Astrocyte (in vitro differentiated cells and primary cell): ENCODE results near the gene OR6C2.

Experiments used
- EZH2 ChIP-seq: IDR thresholded peaks from 2 replicates; pipeline ENCODE4 v1.6.1; 2012; ENCODE audit warnings: mild to moderate bottlenecking, low read length, inconsistent platforms; ENCODE audit not compliant: insufficient read depth
- TF ChIP-seq, protein P1 (sequence below): IDR thresholded peaks from 2 replicates; pipeline ENCODE4 v1.5.1; 2011; ENCODE audit warnings: low read depth, mild to moderate bottlenecking, inconsistent platforms, low read length, moderate library complexity; ENCODE audit not compliant: insufficient read depth

- TF ChIP-seq, protein P1, sequence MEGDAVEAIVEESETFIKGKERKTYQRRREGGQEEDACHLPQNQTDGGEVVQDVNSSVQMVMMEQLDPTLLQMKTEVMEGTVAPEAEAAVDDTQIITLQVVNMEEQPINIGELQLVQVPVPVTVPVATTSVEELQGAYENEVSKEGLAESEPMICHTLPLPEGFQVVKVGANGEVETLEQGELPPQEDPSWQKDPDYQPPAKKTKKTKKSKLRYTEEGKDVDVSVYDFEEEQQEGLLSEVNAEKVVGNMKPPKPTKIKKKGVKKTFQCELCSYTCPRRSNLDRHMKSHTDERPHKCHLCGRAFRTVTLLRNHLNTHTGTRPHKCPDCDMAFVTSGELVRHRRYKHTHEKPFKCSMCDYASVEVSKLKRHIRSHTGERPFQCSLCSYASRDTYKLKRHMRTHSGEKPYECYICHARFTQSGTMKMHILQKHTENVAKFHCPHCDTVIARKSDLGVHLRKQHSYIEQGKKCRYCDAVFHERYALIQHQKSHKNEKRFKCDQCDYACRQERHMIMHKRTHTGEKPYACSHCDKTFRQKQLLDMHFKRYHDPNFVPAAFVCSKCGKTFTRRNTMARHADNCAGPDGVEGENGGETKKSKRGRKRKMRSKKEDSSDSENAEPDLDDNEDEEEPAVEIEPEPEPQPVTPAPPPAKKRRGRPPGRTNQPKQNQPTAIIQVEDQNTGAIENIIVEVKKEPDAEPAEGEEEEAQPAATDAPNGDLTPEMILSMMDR = no peak
- no peak for TF ChIP-seq EZH2
These were observed 1.5 kb downstream of the OR6C2 start for GRCh38 chr12:55445357-55445756.
